GM21723 (cell line): ENCODE measurements around the gene CASQ1.

Experiments used
- ATAC-seq: cut with Tn5 transposase; IDR thresholded peaks from one replicate; pipeline ENCODE4 v1.9.1; 2021; ENCODE audit warnings: mild to moderate bottlenecking, moderate library complexity; ENCODE audit not compliant: unreplicated experiment

Gene CASQ1

DNA sequence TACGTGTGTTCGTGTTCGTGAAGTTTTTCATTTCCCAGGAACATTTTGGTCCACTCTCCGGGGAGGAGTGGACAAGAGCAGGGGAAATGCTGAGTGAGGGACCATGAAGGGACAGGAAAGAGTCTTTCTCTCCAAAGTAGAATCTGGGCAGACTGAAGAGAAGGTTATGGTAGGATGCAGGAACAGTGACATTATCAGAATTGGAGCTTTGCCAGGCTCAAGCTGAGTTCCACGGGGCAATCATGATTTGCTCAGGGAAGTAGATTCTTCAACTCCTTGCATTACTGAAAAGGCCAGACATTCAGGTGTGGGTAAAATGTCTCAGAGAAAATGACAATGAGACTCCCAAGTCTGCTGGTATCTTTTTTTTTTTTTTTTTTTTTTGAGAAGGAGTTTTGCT, 22.4 kb upstream of the CASQ1 start:
- ATAC-seq = no peak

DNA sequence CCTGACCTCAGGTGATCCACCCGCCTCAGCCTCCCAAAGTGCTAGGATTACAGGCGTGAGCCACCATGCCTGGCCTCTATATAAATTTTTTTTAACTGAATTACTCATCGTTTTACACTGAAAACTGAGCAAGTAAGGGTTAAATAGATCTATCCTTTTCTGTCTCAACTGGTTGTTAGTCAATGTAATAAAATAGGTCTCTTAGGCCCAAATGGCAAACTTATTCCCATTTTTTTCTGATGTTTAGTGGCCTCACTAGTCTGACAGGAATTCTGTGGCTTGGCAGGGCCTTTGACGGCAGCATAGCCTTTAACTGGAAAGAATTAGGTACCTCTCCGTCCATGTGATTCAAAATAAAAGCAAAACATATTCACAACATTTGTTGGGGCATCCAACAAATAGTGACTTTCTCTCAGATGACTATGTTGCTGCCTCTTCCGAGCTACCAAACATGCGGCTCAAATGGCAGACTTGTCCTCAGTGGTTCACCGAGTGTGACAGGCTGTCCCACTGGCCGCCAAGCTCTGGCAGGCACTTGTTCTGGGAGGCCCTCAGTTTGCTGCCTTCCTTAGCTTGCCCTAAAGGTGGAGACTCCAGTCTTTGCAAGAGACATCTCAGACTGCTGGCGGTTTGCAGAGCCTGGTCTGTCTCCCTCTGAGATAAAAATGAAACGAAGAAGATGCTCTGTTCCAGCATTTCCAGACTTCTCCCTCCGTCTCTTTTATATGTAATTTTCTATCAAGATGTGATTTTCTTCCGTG, 21.6 kb upstream of the CASQ1 start:
- ATAC-seq = no peak

DNA sequence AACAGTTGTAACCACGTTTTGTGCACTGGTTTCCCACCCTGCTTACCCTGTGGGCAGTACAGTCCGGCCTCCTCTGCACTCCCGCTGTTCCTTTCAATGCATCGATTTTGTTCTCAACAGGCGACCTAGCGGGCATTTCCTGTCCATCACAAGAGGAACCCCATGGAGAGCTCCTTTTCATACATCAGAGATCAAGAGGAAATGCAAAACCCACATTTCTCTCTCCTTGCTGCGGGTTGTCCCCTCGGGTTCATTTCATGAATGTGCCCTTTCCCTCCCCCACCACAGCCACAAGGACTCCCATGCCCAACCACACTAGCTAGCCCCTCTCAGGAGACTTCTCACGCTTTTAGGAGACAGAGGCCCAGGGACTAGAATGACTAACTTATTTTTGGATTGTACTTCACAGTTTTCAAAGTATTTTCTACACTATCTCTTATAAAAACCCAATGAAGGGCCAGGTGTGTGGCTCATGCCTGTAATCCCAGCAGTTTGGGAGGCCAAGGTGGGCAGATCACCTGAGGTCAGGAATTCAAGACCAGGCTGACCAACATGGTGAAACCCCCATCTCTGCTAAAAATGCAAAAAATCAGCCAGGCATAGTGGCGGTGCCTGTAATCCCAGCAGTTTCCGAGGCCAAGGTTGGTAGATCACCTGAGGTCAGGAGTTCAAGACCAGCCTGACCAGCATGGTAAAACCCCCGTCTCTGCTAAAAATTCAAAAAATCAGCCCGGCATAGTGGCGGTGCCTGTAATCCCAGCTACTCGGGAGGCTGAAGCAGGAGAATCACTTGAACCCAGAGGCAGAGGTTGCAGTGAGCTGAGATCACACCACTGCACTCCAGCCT, 20.6 kb upstream of the CASQ1 start:
- peak; percentile 71 for ATAC-seq

GRCh38 chr1:160171354-160171753, 19.0 kb upstream of the CASQ1 start:
- no peak for ATAC-seq

GRCh38 chr1:160171980-160172379, 18.4 kb upstream of the CASQ1 start:
- ATAC-seq = no peak

- no peak for ATAC-seq
These were observed 13.1 kb upstream of the CASQ1 start for GRCh38 chr1:160177231-160177630.

DNA sequence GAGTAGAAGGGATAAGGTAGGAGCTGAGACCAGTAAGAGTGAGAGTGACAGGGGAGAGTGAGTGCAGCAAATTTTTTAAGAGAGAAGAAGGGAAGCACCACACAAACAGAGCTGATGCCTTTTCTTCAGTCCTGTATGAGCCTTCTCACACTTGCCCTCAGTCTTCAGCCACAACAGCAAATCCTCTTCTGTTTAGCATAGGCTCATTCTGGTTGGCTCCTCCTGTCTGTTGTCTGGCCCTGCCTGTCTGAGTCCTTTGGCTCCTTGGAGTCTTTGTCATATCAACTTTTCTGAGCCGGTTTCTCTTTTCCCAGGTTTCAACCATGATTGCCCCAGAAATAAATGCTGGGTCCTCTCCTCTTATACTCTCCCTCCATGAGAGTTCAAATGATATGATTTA, 12.7 kb upstream of the CASQ1 start:
- ATAC-seq = no peak

DNA sequence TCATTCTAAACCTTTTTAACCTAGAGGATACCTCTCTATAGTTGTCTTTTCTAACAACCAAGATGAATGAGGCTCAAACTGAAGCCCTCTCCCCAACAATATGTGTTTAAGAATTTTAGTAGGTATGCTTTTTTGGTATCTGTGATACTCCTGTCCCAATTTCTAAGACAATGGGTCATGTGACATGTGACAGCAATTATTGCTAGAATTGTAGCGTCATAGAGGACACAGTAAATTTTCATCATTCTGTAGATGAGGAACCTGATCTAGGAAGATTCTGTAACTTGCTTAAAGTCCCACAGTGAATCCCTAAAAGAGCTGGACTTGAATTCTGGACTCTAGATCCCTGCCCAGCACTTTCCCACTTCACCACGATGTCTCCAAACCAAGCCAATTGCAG, 11.6 kb upstream of the CASQ1 start:
- no peak for ATAC-seq

DNA sequence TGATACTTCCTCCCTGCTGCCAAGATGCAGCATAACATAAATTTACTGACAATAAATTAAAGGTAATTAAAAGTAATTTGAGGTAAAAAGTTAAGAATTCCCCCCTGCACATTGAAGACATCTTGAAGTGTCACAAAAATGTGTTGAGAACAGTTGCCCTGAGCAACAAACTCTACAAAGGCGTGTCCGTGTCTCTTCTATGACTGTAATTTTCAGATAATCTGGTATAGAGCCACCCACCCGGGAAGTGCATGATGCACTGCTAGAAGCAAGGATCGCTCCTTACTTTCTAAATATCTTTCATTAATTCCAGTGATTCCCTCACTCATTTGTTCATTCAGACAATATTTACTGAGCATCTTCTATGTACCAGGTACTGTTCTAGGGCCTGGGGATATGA, 11.0 kb upstream of the CASQ1 start:
- no peak for ATAC-seq

GRCh38 chr1:160186246-160186645, 4.1 kb upstream of the CASQ1 start:
- ATAC-seq = no peak

DNA sequence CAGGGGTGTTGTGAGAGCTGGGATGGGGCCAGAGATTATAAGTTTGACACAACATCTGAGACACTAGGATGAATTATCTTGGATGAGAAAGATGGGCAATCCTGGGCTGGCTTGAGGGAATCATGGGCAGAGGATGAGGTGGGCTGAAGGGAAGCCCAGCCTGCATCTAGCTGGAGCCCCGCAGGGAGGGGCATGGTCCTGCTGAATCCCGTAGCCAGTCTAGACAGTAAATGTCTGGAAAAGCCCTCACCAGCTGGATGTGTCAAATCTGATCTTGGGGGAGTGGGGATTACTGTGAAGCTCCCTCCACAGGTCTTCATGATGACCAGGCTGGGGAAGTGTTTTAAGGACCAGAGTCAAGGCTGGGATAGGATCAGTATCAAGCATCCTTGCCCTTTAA, 3.6 kb upstream of the CASQ1 start:
- no peak for ATAC-seq

DNA sequence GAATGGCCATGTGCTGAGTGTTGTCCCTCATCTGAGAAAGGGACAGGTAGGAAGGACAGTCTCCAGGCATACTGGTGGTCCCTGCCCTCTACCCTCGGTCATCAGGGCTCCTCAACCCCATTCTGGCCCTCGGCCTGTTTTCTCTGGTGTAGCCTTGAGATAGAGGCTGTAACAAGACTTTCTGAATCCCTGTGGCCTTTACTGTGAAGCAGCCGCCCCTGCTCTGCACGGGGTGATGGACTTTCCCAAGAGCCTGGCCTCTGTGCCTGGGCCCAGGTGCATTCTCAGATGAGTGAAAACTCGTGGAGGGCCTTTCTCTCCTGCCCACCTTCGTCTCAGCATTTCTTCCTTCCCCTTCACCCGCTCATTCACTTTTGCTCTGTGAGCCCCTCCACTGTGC, 3.0 kb upstream of the CASQ1 start:
- no peak for ATAC-seq

GRCh38 chr1:160188341-160188740, 2.0 kb upstream of the CASQ1 start:
- ATAC-seq = no peak

GRCh38 chr1:160191756-160192155, 1.4 kb downstream of the CASQ1 start:
- no peak for ATAC-seq

- ATAC-seq = no peak
These were observed 1.9 kb downstream of the CASQ1 start for GRCh38 chr1:160192234-160192633.

GRCh38 chr1:160193091-160193819, 2.9 kb downstream of the CASQ1 start:
- peak; percentile 61 for ATAC-seq

DNA sequence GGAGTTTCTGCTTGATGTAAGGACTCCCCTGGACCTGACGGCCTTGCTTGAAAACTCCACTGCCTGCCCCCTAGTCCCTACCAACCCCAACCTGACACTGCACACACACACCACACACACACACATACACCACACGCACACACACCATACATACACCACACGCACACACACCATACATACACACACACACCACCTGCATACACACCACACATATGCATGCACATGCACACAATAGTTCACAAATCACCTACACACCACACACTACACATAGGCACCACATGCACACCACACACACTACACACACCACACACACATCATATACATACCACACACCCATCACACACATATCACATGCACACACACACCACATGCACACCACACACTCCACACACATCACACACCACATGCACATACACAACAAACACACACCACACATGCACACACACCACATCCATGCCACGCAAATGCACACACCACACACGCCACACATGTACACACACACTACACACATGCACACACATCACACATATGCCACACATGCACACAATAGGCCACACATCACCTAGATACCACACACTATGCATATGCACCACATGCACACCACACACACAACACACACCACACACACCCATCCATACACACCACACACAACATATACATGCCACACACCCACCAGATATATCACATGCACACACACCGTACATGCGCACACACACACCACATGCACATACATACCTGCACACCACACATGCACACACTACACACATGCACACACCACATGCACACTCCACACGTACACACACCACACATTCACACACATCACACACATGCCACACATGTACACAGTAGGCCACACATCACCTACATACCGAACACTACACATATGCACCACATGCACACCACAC, 3.7 kb downstream of the CASQ1 start:
- ATAC-seq = no peak

- ATAC-seq = no peak
These were observed 4.3 kb downstream of the CASQ1 start for GRCh38 chr1:160194737-160195059.

DNA sequence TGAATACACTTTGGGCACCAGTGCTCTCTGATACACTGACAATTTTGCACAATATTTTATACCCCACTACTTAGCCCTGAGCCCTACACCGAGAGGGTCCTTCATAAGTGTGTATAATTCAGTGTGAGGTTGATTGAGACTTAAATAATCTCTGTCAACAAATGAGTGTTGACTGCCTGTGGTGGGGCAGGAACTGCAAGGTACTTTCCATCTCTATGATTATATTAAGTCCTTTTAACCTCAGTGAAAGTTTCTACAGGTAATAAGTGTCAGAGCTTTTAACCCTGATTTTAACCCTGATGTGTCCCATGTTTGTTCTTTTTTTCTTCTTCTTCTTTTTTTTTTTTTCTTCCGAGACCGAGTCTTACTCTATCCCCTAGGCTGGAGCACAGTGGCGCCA, 5.8 kb downstream of the CASQ1 start:
- ATAC-seq = no peak

- no peak for ATAC-seq
These were observed 6.9 kb downstream of the CASQ1 start for GRCh38 chr1:160197231-160197630.

DNA sequence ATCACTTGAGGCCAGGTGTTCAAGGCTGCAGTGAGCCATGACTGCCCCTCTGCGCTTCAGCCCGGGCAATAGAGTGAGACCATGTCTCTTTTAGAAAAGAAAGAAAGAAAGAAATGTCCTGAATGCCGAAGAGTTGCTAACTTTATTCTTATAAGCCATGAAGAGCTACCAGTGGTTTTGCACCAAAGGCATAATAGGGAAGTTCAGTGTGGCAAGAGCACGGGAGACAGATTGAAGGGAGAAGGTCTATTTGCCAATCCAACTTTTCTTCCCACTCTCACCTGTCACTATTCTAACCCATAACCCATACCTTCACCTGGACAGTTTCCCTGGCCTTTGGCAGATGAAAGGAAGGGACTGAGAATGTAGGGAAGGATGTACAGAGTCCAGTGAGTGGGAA, 10.4 kb downstream of the CASQ1 start:
- no peak for ATAC-seq
